ENCODE results near the gene SRC. TPM values are rescaled to one million over a fixed set of nuclear protein-coding genes. Genes with fewer than 3 reads are reported as not detected.

SRC gene
- total and polyA plus RNA-seq, 4 donors = 15.6 to 59.6 (median 37.8) TPM

GRCh38 chr20:37406010-37406998, 60.4 kb downstream of the SRC start:
- Histone ChIP-seq H3K27me3 (ENCODE audit: control insufficient read depth, insufficient read depth, low read length) (no peaks in the 10 kb centered on the region), H3K4me1 (ENCODE audit: control insufficient read depth, insufficient read depth, low read length) (peaks cover 47% of the 10 kb centered on the region), H3K4me3 (ENCODE audit: low read depth, low read length) (peak overlapping the region; percentile 19), H3K27ac (ENCODE audit: low read depth, low read length) (no peak overlapping the region), H3K9me3 (ENCODE audit: control insufficient read depth, insufficient read depth, low read length) (no peaks in the 10 kb centered on the region), H3K36me3 (ENCODE audit: control insufficient read depth, insufficient read depth, low read length) (peaks cover 43% of the 10 kb centered on the region)
- DNase-seq (ENCODE audit: low read depth in 4 of 6, low spot score in 6 of 6) = peak in 2 of 6 donors; percentile 86 to 88
- 8% methylated on average over 46 of the region's 49 CpGs for WGBS (ENCODE audit: insufficient coverage)

- no CpG with 5 or more reads among the region's 7 CpGs for WGBS (ENCODE audit: insufficient coverage)
- DNase-seq (ENCODE audit: low read depth in 4 of 6, low spot score in 6 of 6) = no peak
- Histone ChIP-seq H3K9me3 (ENCODE audit: control insufficient read depth, insufficient read depth, low read length) (no peaks in the 10 kb centered on the region), H3K4me1 (ENCODE audit: control insufficient read depth, insufficient read depth, low read length) (peaks cover 55% of the 10 kb centered on the region), H3K4me3 (ENCODE audit: low read depth, low read length) (peak overlapping the region; percentile 19), H3K27me3 (ENCODE audit: control insufficient read depth, insufficient read depth, low read length) (no peaks in the 10 kb centered on the region), H3K27ac (ENCODE audit: low read depth, low read length) (peak overlapping the region; percentile 57), H3K36me3 (ENCODE audit: control insufficient read depth, insufficient read depth, low read length) (peaks cover 35% of the 10 kb centered on the region)
Observed at GRCh38 chr20:37407019-37407566, 61.2 kb downstream of the SRC start.

- peak overlapping the region; percentile 57 for H3K27ac ChIP-seq (ENCODE audit: low read depth, low read length)
- H3K4me3 ChIP-seq (ENCODE audit: low read depth, low read length) = no peak overlapping the region
- H3K4me1 ChIP-seq (ENCODE audit: control insufficient read depth, insufficient read depth, low read length) = peaks cover 60% of the 10 kb centered on the region
Observed at GRCh38 chr20:37407573-37408002, 61.6 kb downstream of the SRC start.

GRCh38 chr20:37408302-37409193, 62.6 kb downstream of the SRC start:
- Histone ChIP-seq H3K36me3 (ENCODE audit: control insufficient read depth, insufficient read depth, low read length) (peaks cover 20% of the 10 kb centered on the region), H3K9me3 (ENCODE audit: control insufficient read depth, insufficient read depth, low read length) (no peaks in the 10 kb centered on the region), H3K27ac (ENCODE audit: low read depth, low read length) (peak overlapping the region; percentile 68), H3K4me1 (ENCODE audit: control insufficient read depth, insufficient read depth, low read length) (peaks cover 70% of the 10 kb centered on the region), H3K27me3 (ENCODE audit: control insufficient read depth, insufficient read depth, low read length) (no peaks in the 10 kb centered on the region), H3K4me3 (ENCODE audit: low read depth, low read length) (no peak overlapping the region)
- peak in 2 of 6 donors; percentile 88 to 93 for DNase-seq (ENCODE audit: low read depth in 4 of 6, low spot score in 6 of 6)
- 12% methylated on average over 9 of the region's 23 CpGs for WGBS (ENCODE audit: insufficient coverage)

More at GRCh38 chr20:37407573-37408002, 61.6 kb downstream of the SRC start:
- H3K36me3 ChIP-seq (ENCODE audit: control insufficient read depth, insufficient read depth, low read length) = peaks cover 30% of the 10 kb centered on the region
- H3K9me3 ChIP-seq (ENCODE audit: control insufficient read depth, insufficient read depth, low read length) = no peaks in the 10 kb centered on the region
- 75% methylated on average over 6 of the region's 14 CpGs for WGBS (ENCODE audit: insufficient coverage)
- H3K27me3 ChIP-seq (ENCODE audit: control insufficient read depth, insufficient read depth, low read length) = no peaks in the 10 kb centered on the region
- DNase-seq (ENCODE audit: low read depth in 4 of 6, low spot score in 6 of 6) = peak in 2 of 6 donors; percentile 52 to 72

GRCh38 chr20:37411408-37412219, 65.7 kb downstream of the SRC start:
- 21% methylated on average over 6 of the region's 17 CpGs for WGBS (ENCODE audit: insufficient coverage)
- H3K4me1 ChIP-seq (ENCODE audit: control insufficient read depth, insufficient read depth, low read length) = peaks cover 90% of the 10 kb centered on the region
- peak in 2 of 6 donors; percentile 75 to 92 for DNase-seq (ENCODE audit: low read depth in 4 of 6, low spot score in 6 of 6)
- H3K36me3 ChIP-seq (ENCODE audit: control insufficient read depth, insufficient read depth, low read length) = peaks cover 7% of the 10 kb centered on the region
- H3K27ac ChIP-seq (ENCODE audit: low read depth, low read length) = peak overlapping the region; percentile 75
- no peaks in the 10 kb centered on the region for H3K9me3 ChIP-seq (ENCODE audit: control insufficient read depth, insufficient read depth, low read length)
- H3K27me3 ChIP-seq (ENCODE audit: control insufficient read depth, insufficient read depth, low read length) = no peaks in the 10 kb centered on the region
- peak overlapping the region; percentile 35 for H3K4me3 ChIP-seq (ENCODE audit: low read depth, low read length)

GRCh38 chr20:37413023-37413334, 67.0 kb downstream of the SRC start:
- H3K9me3 ChIP-seq (ENCODE audit: control insufficient read depth, insufficient read depth, low read length) = no peaks in the 10 kb centered on the region
- no peak for DNase-seq (ENCODE audit: low read depth in 4 of 6, low spot score in 6 of 6)
- H3K36me3 ChIP-seq (ENCODE audit: control insufficient read depth, insufficient read depth, low read length) = peaks cover 3% of the 10 kb centered on the region
- peaks cover 91% of the 10 kb centered on the region for H3K4me1 ChIP-seq (ENCODE audit: control insufficient read depth, insufficient read depth, low read length)
- H3K27ac ChIP-seq (ENCODE audit: low read depth, low read length) = no peak overlapping the region
- no peak overlapping the region for H3K4me3 ChIP-seq (ENCODE audit: low read depth, low read length)
- H3K27me3 ChIP-seq (ENCODE audit: control insufficient read depth, insufficient read depth, low read length) = no peaks in the 10 kb centered on the region
- WGBS (ENCODE audit: insufficient coverage) = 67% methylated on average over 1 of the region's 7 CpGs

GRCh38 chr20:37413379-37413778, 67.4 kb downstream of the SRC start:
- WGBS (ENCODE audit: insufficient coverage) = 54% methylated on average over 8 of the region's 9 CpGs
- Histone ChIP-seq H3K36me3 (ENCODE audit: control insufficient read depth, insufficient read depth, low read length) (peaks cover 3% of the 10 kb centered on the region), H3K4me3 (ENCODE audit: low read depth, low read length) (no peak overlapping the region), H3K9me3 (ENCODE audit: control insufficient read depth, insufficient read depth, low read length) (no peaks in the 10 kb centered on the region), H3K27me3 (ENCODE audit: control insufficient read depth, insufficient read depth, low read length) (no peaks in the 10 kb centered on the region), H3K27ac (ENCODE audit: low read depth, low read length) (peak overlapping the region; percentile 15), H3K4me1 (ENCODE audit: control insufficient read depth, insufficient read depth, low read length) (peaks cover 91% of the 10 kb centered on the region)
- no peak for DNase-seq (ENCODE audit: low read depth in 4 of 6, low spot score in 6 of 6)

GRCh38 chr20:37414224-37415035, 68.5 kb downstream of the SRC start:
- no peaks in the 10 kb centered on the region for H3K9me3 ChIP-seq (ENCODE audit: control insufficient read depth, insufficient read depth, low read length)
- peak in 3 of 6 donors; percentile 60 to 98 (median 89) for DNase-seq (ENCODE audit: low read depth in 4 of 6, low spot score in 6 of 6)
- H3K36me3 ChIP-seq (ENCODE audit: control insufficient read depth, insufficient read depth, low read length) = peaks cover 3% of the 10 kb centered on the region
- no peak overlapping the region for H3K4me3 ChIP-seq (ENCODE audit: low read depth, low read length)
- H3K27me3 ChIP-seq (ENCODE audit: control insufficient read depth, insufficient read depth, low read length) = no peaks in the 10 kb centered on the region
- WGBS (ENCODE audit: insufficient coverage) = 23% methylated on average over 18 of the region's 29 CpGs
- peaks cover 84% of the 10 kb centered on the region for H3K4me1 ChIP-seq (ENCODE audit: control insufficient read depth, insufficient read depth, low read length)
- H3K27ac ChIP-seq (ENCODE audit: low read depth, low read length) = no peak overlapping the region

Measured in spinal cord (tissue), 10 donors.